Thyroid gland (tissue), 4 donors: ENCODE results near the gene TRPC4. TPM values are rescaled to one million over a fixed set of nuclear protein-coding genes. Genes with fewer than 3 reads are reported as not detected.

Experiments used
- DNase-seq, 2 donors: peaks; one replicate each; pipeline ENCODE4 v3.0.0-alpha.2; 2019
- H3K27ac ChIP-seq, 3 donors: fragments of 200-600 bp; sonication (generic); 1 replicate in 2 of 3; 2 replicates in 1 of 3; pipeline ENCODE4 v1.5.1; 2016 to 2019; ENCODE audit warnings: mild to moderate bottlenecking in 1 of 3, moderate library complexity in 1 of 3
- H3K27me3 ChIP-seq: fragments of 200-600 bp; sonication (generic); one replicate; pipeline ENCODE4 v1.5.1; 2019
- H3K36me3 ChIP-seq, 2 donors: fragments of 200-600 bp; sonication (generic); one replicate each; pipeline ENCODE4 v1.5.1; 2016 to 2019
- H3K4me1 ChIP-seq, 2 donors: fragments of 200-600 bp; sonication (generic); one replicate each; pipeline ENCODE4 v1.5.1; 2017 to 2019
- H3K4me3 ChIP-seq, 3 donors: fragments of 200-600 bp; sonication (generic); replicated peaks in 1 of 3; 1 replicate in 2 of 3; 2 replicates in 1 of 3; pipeline ENCODE4 v1.5.1; 2016; ENCODE audit warnings: mild to moderate bottlenecking in 1 of 3
- H3K9me3 ChIP-seq: fragments of 200-600 bp; sonication (generic); one replicate; pipeline ENCODE4 v1.5.1; 2017
- POLR2A ChIP-seq, 2 donors: fragments of 450-650 bp; IDR thresholded peaks; one replicate each; pipeline ENCODE4 v1.6.1; 2017; ENCODE audit warnings: antibody characterized with exemption in 2 of 2, mild to moderate bottlenecking in 2 of 2, moderate library complexity in 1 of 2
- WGBS, 2 donors: methylation state at CpG; one replicate each; pipeline ENCODE4 v1.1.5; 2017; 5-methylcytosine and 5-hydroxymethylcytosine counted together
- intact Hi-C: fragments of 100-400 bp; cut with DNase I; formaldehyde crosslinking; loops from one replicate; pipeline ENCODE4 v1.15.1; 2023
- small RNA-seq: library from RNA; depleted of rRNA; stranded (forward); fragments of <200 nt; gene quantifications from one replicate; pipeline ENCODE3, GENCODE V24; 2016
- total RNA-seq, 4 donors: library from RNA; depleted of rRNA; stranded (reverse); fragments of >200 nt; gene quantifications; one replicate each; pipeline ENCODE4 v1.2.3, GENCODE V29; 2016
- TF ChIP-seq, protein P1 (sequence below), 6 experiments: fragments of 200-600 bp in 3 of 6; fragments of 450-650 bp in 3 of 6; sonication (generic) in 3 of 6; IDR thresholded peaks; one replicate each; pipeline ENCODE4 v1.5.1; 2016 to 2019; ENCODE audit warnings: antibody characterized with exemption in 6 of 6, mild to moderate bottlenecking in 2 of 6, inconsistent platforms in 1 of 6, moderate library complexity in 1 of 6

TRPC4 gene
- total RNA-seq, 4 donors from 2014 or later = 0.11 to 3.2 (median 0.79) TPM

DNA sequence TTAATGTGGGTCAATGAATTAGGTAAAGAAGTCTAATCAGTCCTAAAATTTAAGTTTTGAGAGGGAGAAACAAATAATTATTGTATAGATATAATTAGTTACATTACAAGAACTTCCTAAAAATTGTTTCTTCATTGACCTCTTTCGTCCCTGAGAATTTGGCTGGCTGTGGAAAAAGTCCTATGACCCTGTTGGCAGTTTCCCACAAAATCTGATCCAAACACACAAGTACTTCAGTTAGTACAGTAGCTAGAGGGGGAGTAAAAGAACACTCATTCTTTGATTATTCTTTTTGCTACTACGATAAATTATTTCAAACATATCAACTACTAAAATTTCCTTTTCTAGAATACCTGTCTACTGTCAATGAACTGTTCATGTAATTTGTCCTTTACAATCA lies 282.3 kb downstream of the TRPC4 start:
- no peak for DNase-seq
- TF ChIP-seq, protein P1, sequence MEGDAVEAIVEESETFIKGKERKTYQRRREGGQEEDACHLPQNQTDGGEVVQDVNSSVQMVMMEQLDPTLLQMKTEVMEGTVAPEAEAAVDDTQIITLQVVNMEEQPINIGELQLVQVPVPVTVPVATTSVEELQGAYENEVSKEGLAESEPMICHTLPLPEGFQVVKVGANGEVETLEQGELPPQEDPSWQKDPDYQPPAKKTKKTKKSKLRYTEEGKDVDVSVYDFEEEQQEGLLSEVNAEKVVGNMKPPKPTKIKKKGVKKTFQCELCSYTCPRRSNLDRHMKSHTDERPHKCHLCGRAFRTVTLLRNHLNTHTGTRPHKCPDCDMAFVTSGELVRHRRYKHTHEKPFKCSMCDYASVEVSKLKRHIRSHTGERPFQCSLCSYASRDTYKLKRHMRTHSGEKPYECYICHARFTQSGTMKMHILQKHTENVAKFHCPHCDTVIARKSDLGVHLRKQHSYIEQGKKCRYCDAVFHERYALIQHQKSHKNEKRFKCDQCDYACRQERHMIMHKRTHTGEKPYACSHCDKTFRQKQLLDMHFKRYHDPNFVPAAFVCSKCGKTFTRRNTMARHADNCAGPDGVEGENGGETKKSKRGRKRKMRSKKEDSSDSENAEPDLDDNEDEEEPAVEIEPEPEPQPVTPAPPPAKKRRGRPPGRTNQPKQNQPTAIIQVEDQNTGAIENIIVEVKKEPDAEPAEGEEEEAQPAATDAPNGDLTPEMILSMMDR (IDR thresholded peaks at IDR 0.05) = no peak
- TF ChIP-seq POLR2A (IDR thresholded peaks at IDR 0.05) = no peak
- Histone ChIP-seq H3K27me3 (no peaks in the 10 kb centered on the region), H3K36me3 (no peaks in the 10 kb centered on the region), H3K9me3 (no peaks in the 10 kb centered on the region), H3K4me3 (no peak overlapping the region), H3K27ac (no peak overlapping the region), H3K4me1 (no peaks in the 10 kb centered on the region)
- intact Hi-C loops = no loop called here
- WGBS, 2 donors = 63 to 73% methylated on average over 2 of the region's 2 CpGs

Small RNAs within 50 kb of the gene (small RNA-seq; reads per million reads assigned to genes)
- not detected for gene RNA5SP26
